H9 (cell line): ENCODE measurements around the gene ELF2. TPM values are rescaled to one million over a fixed set of nuclear protein-coding genes. Genes with fewer than 3 reads are reported as not detected.

Source experiments
- DNase-seq: peaks from one replicate; pipeline ENCODE4 v3.0.0-alpha.2; 2017
- H2AFZ ChIP-seq: one replicate; pipeline ENCODE4 v1.6.1; 2013; ENCODE audit warnings: mild to moderate bottlenecking, low read length, control low read depth, moderate library complexity
- H2AK5ac ChIP-seq: 2 replicates; pipeline ENCODE4 v1.6.1; 2013; ENCODE audit warnings: low read length, control low read depth, mixed read lengths; ENCODE audit not compliant: insufficient read length
- H2BK120ac ChIP-seq: one replicate; pipeline ENCODE4 v1.6.1; 2013; ENCODE audit warnings: low read depth, mild to moderate bottlenecking, low read length, control low read depth, inconsistent platforms; ENCODE audit not compliant: poor library complexity, severe bottlenecking
- H2BK12ac ChIP-seq: 2 replicates; pipeline ENCODE4 v1.6.1; 2013; ENCODE audit warnings: low read length, control low read depth, mixed read lengths, low read depth; ENCODE audit not compliant: insufficient read length
- H2BK15ac ChIP-seq: 2 replicates; pipeline ENCODE4 v1.6.1; 2013; ENCODE audit warnings: low read depth, low read length, control low read depth
- H2BK20ac ChIP-seq: one replicate; pipeline ENCODE4 v1.6.1; 2013; ENCODE audit warnings: low read depth, mild to moderate bottlenecking, low read length, control low read depth, inconsistent platforms; ENCODE audit not compliant: poor library complexity, severe bottlenecking
- H2BK5ac ChIP-seq: 2 replicates; pipeline ENCODE4 v1.6.1; 2013; ENCODE audit warnings: low read length, control low read depth, mixed read lengths; ENCODE audit not compliant: insufficient read length
- H3K14ac ChIP-seq: 2 replicates; pipeline ENCODE4 v1.6.1; 2013; ENCODE audit warnings: low read length, control low read depth; ENCODE audit not compliant: insufficient read depth
- H3K18ac ChIP-seq: 2 replicates; pipeline ENCODE4 v1.6.1; 2013; ENCODE audit warnings: low read depth, mild to moderate bottlenecking, mixed read lengths, low read length, control low read depth; ENCODE audit not compliant: insufficient read length
- H3K23ac ChIP-seq: 2 replicates; pipeline ENCODE4 v1.6.1; 2013; ENCODE audit warnings: low read length, control low read depth, mixed read lengths, low read depth; ENCODE audit not compliant: insufficient read length
- H3K23me2 ChIP-seq: 2 replicates; pipeline ENCODE4 v1.6.1; 2013; ENCODE audit warnings: low read depth, mild to moderate bottlenecking, mixed read lengths, low read length, control low read depth; ENCODE audit not compliant: insufficient read length, poor library complexity, severe bottlenecking
- H3K27ac ChIP-seq: 2 replicates; pipeline ENCODE4 v1.5.1; 2013; ENCODE audit warnings: low read length, control low read depth, mixed read lengths, low read depth; ENCODE audit not compliant: insufficient read length
- H3K27me3 ChIP-seq: 2 replicates; pipeline ENCODE4 v1.6.1; 2013; ENCODE audit warnings: low read length, control low read depth, inconsistent platforms; ENCODE audit not compliant: insufficient read depth
- H3K4ac ChIP-seq: 2 replicates; pipeline ENCODE4 v1.6.1; 2013; ENCODE audit warnings: low read depth, mild to moderate bottlenecking, control low read depth, inconsistent platforms, low read length, moderate library complexity
- H3K4me1 ChIP-seq: 2 replicates; pipeline ENCODE4 v1.6.1; 2013; ENCODE audit warnings: low read length, control low read depth, inconsistent platforms; ENCODE audit not compliant: insufficient read depth
- H3K4me2 ChIP-seq: 2 replicates; pipeline ENCODE4 v1.6.1; 2013; ENCODE audit warnings: low read length, control low read depth, mixed read lengths; ENCODE audit not compliant: insufficient read length, insufficient read depth
- H3K56ac ChIP-seq: 2 replicates; pipeline ENCODE4 v1.6.1; 2013; ENCODE audit warnings: low read depth, mild to moderate bottlenecking, mixed read lengths, low read length, control low read depth; ENCODE audit not compliant: insufficient read length
- H3K79me1 ChIP-seq: 2 replicates; pipeline ENCODE4 v1.6.1; 2013; ENCODE audit warnings: low read depth, mild to moderate bottlenecking, moderate library complexity, low read length, control low read depth, inconsistent platforms; ENCODE audit not compliant: insufficient read depth, poor library complexity, severe bottlenecking
- H3K79me2 ChIP-seq: 2 replicates; pipeline ENCODE4 v1.6.1; 2013; ENCODE audit warnings: low read length, control low read depth, inconsistent platforms; ENCODE audit not compliant: insufficient read depth
- H3K9ac ChIP-seq: 2 replicates; pipeline ENCODE4 v1.6.1; 2013; ENCODE audit warnings: low read length, control low read depth, mixed read lengths; ENCODE audit not compliant: insufficient read length; ENCODE audit errors: extremely low read depth
- H3K9me3 ChIP-seq: one replicate; pipeline ENCODE4 v1.6.1; 2013; ENCODE audit warnings: low read depth, low read length, inconsistent platforms; ENCODE audit not compliant: control insufficient read depth
- H3T11ph ChIP-seq: one replicate; pipeline ENCODE4 v1.6.1; 2013; ENCODE audit warnings: mild to moderate bottlenecking, low read length, control low read depth, inconsistent platforms
- H4K20me1 ChIP-seq: one replicate; pipeline ENCODE4 v1.6.1; 2013; ENCODE audit not compliant: control insufficient read depth, insufficient read length, insufficient read depth
- H4K5ac ChIP-seq: 2 replicates; pipeline ENCODE4 v1.6.1; 2013; ENCODE audit warnings: low read depth, mild to moderate bottlenecking, mixed read lengths, low read length, control low read depth; ENCODE audit not compliant: insufficient read length
- H4K8ac ChIP-seq: replicated peaks from 2 replicates; pipeline ENCODE4 v1.6.1; 2013; ENCODE audit warnings: low read length, control low read depth, mixed read lengths, low read depth; ENCODE audit not compliant: insufficient read length
- H4K91ac ChIP-seq: 2 replicates; pipeline ENCODE4 v1.6.1; 2013; ENCODE audit warnings: low read depth, mild to moderate bottlenecking, moderate library complexity, mixed read lengths, low read length, control low read depth; ENCODE audit not compliant: insufficient read length
- H3K27ac Mint-ChIP-seq, 3 experiments: 2 replicates in 2 of 3; 3 replicates in 1 of 3; pipeline ENCODE4 v1.8.0; 2020 to 2021; ENCODE audit warnings: mixed read lengths in 3 of 3, mild to moderate bottlenecking in 1 of 3, moderate library complexity in 1 of 3
- H3K27me3 Mint-ChIP-seq: 2 replicates; pipeline ENCODE4 v1.8.0; 2021; ENCODE audit warnings: low read depth, mild to moderate bottlenecking, moderate library complexity, mixed read lengths
- H3K36me3 Mint-ChIP-seq, 3 experiments: 2 replicates in 2 of 3; 3 replicates in 1 of 3; pipeline ENCODE4 v1.8.0; 2020 to 2021; ENCODE audit warnings: low read depth in 3 of 3, mixed read lengths in 3 of 3; ENCODE audit not compliant: insufficient read depth in 1 of 3
- H3K4me1 Mint-ChIP-seq, 2 experiments: 2 replicates each; pipeline ENCODE4 v1.8.0; 2020; ENCODE audit warnings: mixed read lengths in 2 of 2
- H3K4me3 Mint-ChIP-seq, 2 experiments: 2 replicates in 1 of 2; 3 replicates in 1 of 2; pipeline ENCODE4 v1.8.0; 2020 to 2021; ENCODE audit warnings: mild to moderate bottlenecking in 2 of 2, mixed read lengths in 2 of 2, moderate library complexity in 1 of 2
- H3K9me3 Mint-ChIP-seq, 2 experiments: 2 replicates in 1 of 2; 3 replicates in 1 of 2; pipeline ENCODE4 v1.8.0; 2020; ENCODE audit warnings: mild to moderate bottlenecking in 2 of 2, mixed read lengths in 2 of 2, moderate library complexity in 1 of 2
- CTCF ChIP-seq: fragments of 200-600 bp; sonication (generic); conservative IDR thresholded peaks from 3 replicates; pipeline ENCODE4 v1.8.0; 2021; ENCODE audit warnings: antibody characterized with exemption, mild to moderate bottlenecking
- WGBS: extraction: QIAGEN DNeasy Blood & Tissue Kit; methylation state at CpG from one replicate; pipeline ENCODE4 v1.1.7; 2013; ENCODE audit warnings: missing lambda C conversion rate, low lambda C conversion rate, mixed read lengths; ENCODE audit not compliant: insufficient read length; ENCODE audit errors: extremely low coverage; 5-methylcytosine and 5-hydroxymethylcytosine counted together
- total RNA-seq: library from RNA; stranded (reverse); gene quantifications from 2 replicates; pipeline ENCODE4 v1.2.1, GENCODE V29; 2021

ELF2 gene
- total RNA-seq, 1 experiment from 2014 or later: 49.6 TPM

DNA sequence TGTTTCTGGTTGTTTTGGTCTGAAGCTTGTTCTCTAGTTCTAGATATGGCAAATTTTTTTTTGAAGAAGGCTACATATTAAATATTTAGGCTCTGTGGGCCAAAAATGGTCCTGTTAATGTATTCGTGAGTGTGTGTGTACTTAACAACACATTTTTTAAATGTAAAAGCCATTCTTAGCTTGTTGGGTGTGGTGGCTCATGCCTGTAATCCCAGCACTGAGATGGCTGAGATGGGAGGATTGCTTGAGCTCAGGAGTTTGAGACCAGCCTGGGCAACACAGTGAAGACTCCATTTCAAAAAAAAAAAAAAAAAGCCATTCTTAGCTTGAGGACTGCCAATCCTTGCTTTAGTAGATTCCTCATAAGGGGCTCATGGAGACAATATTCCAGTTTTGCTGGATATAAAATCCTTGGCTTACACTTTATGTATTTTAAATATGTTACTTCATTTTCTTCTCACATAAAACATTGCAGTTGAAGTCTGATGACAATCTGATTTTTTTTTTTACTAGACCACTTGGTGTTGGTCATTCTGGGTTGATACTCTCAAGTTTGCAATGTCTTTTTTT lies 138.1 kb downstream of the ELF2 start:
- Mint-ChIP-seq H3K9me3 (no peaks in the 10 kb centered on the region), H3K27me3 (no peaks in the 10 kb centered on the region), H3K36me3 (peaks cover 14 to 42% (median 28%) of the 10 kb centered on the region in 3 experiments; a peak in 6 of 7 replicates), H3K4me3 (no peak overlapping the region), H3K27ac (peak overlapping the region in 1 of 3 experiments; percentile 4; a peak in 2 of 7 replicates), H3K4me1 (peaks cover 16 to 17% of the 10 kb centered on the region in 2 experiments)
- H3K14ac ChIP-seq: no peak overlapping the region
- H3K27me3 ChIP-seq: no peaks in the 10 kb centered on the region
- H3K79me1 ChIP-seq: peaks cover 11% of the 10 kb centered on the region
- H2BK120ac ChIP-seq: no peak overlapping the region
- no peaks in the 10 kb centered on the region for H3K4me1 ChIP-seq
- no peak overlapping the region for H3K4ac ChIP-seq
- H3K27ac ChIP-seq: no peak overlapping the region
- no peak overlapping the region for H4K5ac ChIP-seq
- no CpG with 5 or more reads among the region's 1 CpG for WGBS
- no peaks in the 10 kb centered on the region for H3K23me2 ChIP-seq
- H3K56ac ChIP-seq: no peak overlapping the region
- DNase-seq: no peak
- H2BK5ac ChIP-seq: no peak overlapping the region
- H2BK12ac ChIP-seq: no peak overlapping the region
- no peak overlapping the region for H4K91ac ChIP-seq
- H3K18ac ChIP-seq: no peak overlapping the region
- no peak for TF ChIP-seq CTCF
- no peak overlapping the region for H2BK20ac ChIP-seq
- H3K9ac ChIP-seq: no peak overlapping the region
- no peaks in the 10 kb centered on the region for H3K9me3 ChIP-seq
- H4K20me1 ChIP-seq: no peaks in the 10 kb centered on the region
- H3K79me2 ChIP-seq: peaks cover 44% of the 10 kb centered on the region; the same call in 1 of the 2 replicates
- no peak overlapping the region for H2AFZ ChIP-seq
- H2AK5ac ChIP-seq: no peak overlapping the region
- no peak overlapping the region for H3K4me2 ChIP-seq
- H3K23ac ChIP-seq: no peak overlapping the region
- H4K8ac ChIP-seq: no peak overlapping the region
- H2BK15ac ChIP-seq: no peak overlapping the region
- no peak overlapping the region for H3T11ph ChIP-seq
